ENCODE results near the gene CLIP2. TPM values are rescaled to one million over a fixed set of nuclear protein-coding genes. Genes with fewer than 3 reads are reported as not detected.

CLIP2 gene
- total and polyA plus RNA-seq, 2 of the 8 experiments (the other 6 are each of a cell fraction or from before 2014, with no cell fraction given): 8.3 to 41.5 TPM

DNA sequence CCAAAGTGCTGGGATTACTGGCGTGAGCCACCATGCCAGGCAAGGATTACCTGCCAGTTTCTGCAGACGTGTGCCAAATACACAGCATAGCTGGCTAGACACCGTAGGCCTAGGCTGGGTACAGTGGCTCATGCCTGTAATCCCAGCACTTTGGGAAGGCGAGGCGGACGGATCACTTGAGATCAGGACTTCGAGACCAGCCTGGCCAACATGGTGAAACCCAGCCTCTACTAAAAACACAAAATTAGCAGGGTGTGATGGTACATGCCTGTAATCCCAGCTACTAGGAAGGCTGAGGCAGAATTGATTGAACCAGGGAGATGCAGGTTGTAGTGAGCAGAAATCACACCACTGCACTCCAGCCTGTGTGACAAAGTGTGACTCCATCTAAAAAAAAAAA lies 35.9 kb upstream of the CLIP2 start:
- Histone ChIP-seq H2BK20ac (ENCODE audit: low read length) (no peak overlapping the region), H3K23me2 (ENCODE audit: low read depth, low read length) (peaks cover 3% of the 10 kb centered on the region), H2AK5ac (ENCODE audit: low read depth, low read length) (0 out of 2 replicates have a peak overlapping the region, but pooled peaks have one; percentile 19), H3K4me1 (replicated peaks in 1 of 4; ENCODE audit: control insufficient read depth in 3 of 4, insufficient read depth in 4 of 4, low read length in 3 of 4) (peaks cover 0 to 5% (median 3%) of the 10 kb centered on the region in 4 experiments; a peak in 4 of 7 replicates), H2BK5ac (ENCODE audit: low read depth, low read length) (no peak overlapping the region), H3K36me3 (ENCODE audit: control insufficient read depth in 2 of 4, insufficient read depth in 4 of 4, low read length in 3 of 4) (peaks cover 19 to 37% (median 27%) of the 10 kb centered on the region in 4 experiments), H3K9ac (replicated peaks in 1 of 4; ENCODE audit: extremely low read depth in 1 of 4, low read depth in 3 of 4, low read length in 3 of 4) (peak overlapping the region in 3 of 4 experiments; percentile 82 to 96 (median 93); a peak in 6 of 7 replicates), H3K18ac (ENCODE audit: extremely low read depth, low read length) (no peak overlapping the region), H3K27me3 (replicated peaks in 1 of 4; ENCODE audit: control insufficient read depth in 3 of 4, extremely low read depth in 1 of 4, insufficient read depth in 3 of 4, low read length in 3 of 4) (no peaks in the 10 kb centered on the region), H2BK12ac (ENCODE audit: low read depth, low read length) (no peak overlapping the region), H2AFZ (ENCODE audit: low read length) (no peak overlapping the region), H3K14ac (ENCODE audit: insufficient read length) (no peak overlapping the region), H2BK15ac (ENCODE audit: low read length) (no peak overlapping the region), H4K8ac (ENCODE audit: extremely low read depth, insufficient read depth, low read length) (no peak overlapping the region), H3K79me1 (ENCODE audit: low read depth, low read length) (peaks cover 2% of the 10 kb centered on the region; the same call in 1 of the 2 replicates), H3K4me3 (ENCODE audit: extremely low read depth in 1 of 4, insufficient read depth in 2 of 4, low read depth in 3 of 4, low read length in 4 of 4) (peak overlapping the region; percentile 79 to 97 (median 84)), H4K91ac (replicated peaks; ENCODE audit: insufficient read length, low read length) (no peak overlapping the region), H2BK120ac (replicated peaks; ENCODE audit: low read depth, low read length) (no peak overlapping the region), H4K5ac (ENCODE audit: insufficient read length, low read depth, low read length) (no peak overlapping the region), H3K4me2 (ENCODE audit: insufficient read depth in 1 of 2, low read depth in 2 of 2, low read length in 2 of 2) (peak overlapping the region; percentile 63 to 84), H4K20me1 (replicated peaks in 1 of 2; ENCODE audit: control insufficient read depth in 1 of 2, insufficient read depth in 2 of 2, low read length in 2 of 2) (peaks cover 0 to 3% of the 10 kb centered on the region in 2 experiments), H3K27ac (ENCODE audit: low read depth, low read length) (no peak overlapping the region), H3K9me3 (ENCODE audit: insufficient read depth in 2 of 2, low read depth in 1 of 2, low read length in 1 of 2) (no peaks in the 10 kb centered on the region), H3K79me2 (ENCODE audit: control insufficient read depth in 1 of 2, insufficient read depth in 2 of 2, low read length in 2 of 2) (peaks cover 3 to 26% of the 10 kb centered on the region in 2 experiments; a peak in 3 of 4 replicates), H3K4ac (replicated peaks; ENCODE audit: insufficient read length, low read depth, low read length) (no peak overlapping the region), H3K56ac (replicated peaks; ENCODE audit: insufficient read length, low read depth, low read length) (no peak overlapping the region), H3K23ac (ENCODE audit: insufficient read length) (no peak overlapping the region)
- 91% methylated on average over 7 of the region's 7 CpGs; no CpG with 5 or more reads in 1 of the 2 experiments for WGBS, 2 experiments (ENCODE audit: extremely low coverage in 1 of 2, insufficient coverage in 1 of 2, insufficient read length in 1 of 2, insufficient replicate concordance in 2 of 2, low coverage in 1 of 2, low lambda C conversion rate in 2 of 2, missing lambda C conversion rate in 1 of 2)
- ChIA-PET POLR2A (ENCODE audit: partially characterized antibody) (interaction anchor here (0.7 to 1.9 kb wide), 5 partner anchors 11 to 30 kb away, joined by 3 to 7 read pairs (median 4); no protein-coding TSS in a partner anchor), CTCF (ENCODE audit: partially characterized antibody) (interaction anchor here (0.6 to 1.4 kb wide), 6 partner anchors 11 to 150 kb away, joined by 3 to 6 read pairs (median 3); no protein-coding TSS in a partner anchor)
- FAIRE-seq: no peak
- DNase-seq (ENCODE audit: low read depth in 1 of 2, low spot score in 2 of 2): no peak
- no peak for TF ChIP-seq KDM4A (IDR thresholded peaks at IDR 0.05; ENCODE audit: low read depth, low read length, severe bottlenecking)
- no peak for TF ChIP-seq NRF1 (IDR thresholded peaks at IDR 0.05; ENCODE audit: low read depth, low read length)
- no peak for TF ChIP-seq SP2 (IDR thresholded peaks at IDR 0.05; ENCODE audit: low read length)
- TF ChIP-seq E2F6 (IDR thresholded peaks at IDR 0.05): no peak
- no peak for TF ChIP-seq CHD1 (IDR thresholded peaks at IDR 0.05; ENCODE audit: low read depth, low read length)
- no peak for TF ChIP-seq SP4 (IDR thresholded peaks at IDR 0.05; ENCODE audit: low read length)
- no peak for TF ChIP-seq HDAC2 (IDR thresholded peaks at IDR 0.05; ENCODE audit: borderline replicate concordance in 1 of 2, low read depth in 2 of 2, low read length in 2 of 2)
- no peak for TF ChIP-seq SRF (IDR thresholded peaks at IDR 0.05; ENCODE audit: low read depth, low read length)
- TF ChIP-seq CBX5 (IDR thresholded peaks at IDR 0.05; ENCODE audit: low read depth, low read length): no peak
- TF ChIP-seq ASH2L (IDR thresholded peaks at IDR 0.05; ENCODE audit: low read length): no peak
- TF ChIP-seq SUZ12 (IDR thresholded peaks at IDR 0.05; ENCODE audit: low read length): no peak
- no peak for TF ChIP-seq RFX5 (IDR thresholded peaks at IDR 0.05; ENCODE audit: borderline replicate concordance, low read depth, low read length)
- TF ChIP-seq CEBPB (IDR thresholded peaks at IDR 0.05; ENCODE audit: low read depth, low read length): no peak
- no peak for TF ChIP-seq YY1 (IDR thresholded peaks at IDR 0.05; ENCODE audit: low read depth, low read length)
